ENCODE measurements around the gene TEX28.
"Not testable (repeated sequence)": the region's sequence is repeated elsewhere in the genome, so short reads cannot be mapped to it uniquely, and the experiment has no call there.

TEX28 gene

DNA sequence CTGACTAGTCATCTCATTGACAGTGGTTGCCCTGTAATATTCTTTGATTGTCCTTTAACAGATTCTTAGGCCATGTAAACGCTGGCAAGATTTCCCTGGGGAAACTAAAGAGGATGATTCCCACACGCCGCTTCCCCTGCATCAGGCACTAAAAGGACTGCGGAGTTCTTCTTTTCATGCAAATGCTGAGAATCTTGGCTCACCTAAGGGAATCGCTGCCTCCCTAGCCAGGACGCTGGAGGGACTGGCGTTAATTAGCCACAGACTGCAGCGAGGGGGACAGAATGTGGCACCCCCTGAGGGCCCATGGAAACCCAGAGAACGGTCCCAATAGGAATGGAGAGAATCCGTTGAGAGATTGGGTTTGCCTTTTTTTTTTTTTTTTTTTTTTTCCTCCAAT, 8.5 kb downstream of the TEX28 start:
- H3K9ac ChIP-seq (ENCODE audit: low read depth, low read length); H3K4me1 ChIP-seq (ENCODE audit: control insufficient read depth, insufficient read depth, low read length); H3K4me2 ChIP-seq (ENCODE audit: low read length); H3K27me3 ChIP-seq (ENCODE audit: control insufficient read depth, insufficient read depth, low read length); H3K9me3 ChIP-seq (replicated peaks; ENCODE audit: low read length); H3K4me3 ChIP-seq (ENCODE audit: low read length); H3K36me3 ChIP-seq (ENCODE audit: insufficient read depth, low read length): not testable (repeated sequence)

DNA sequence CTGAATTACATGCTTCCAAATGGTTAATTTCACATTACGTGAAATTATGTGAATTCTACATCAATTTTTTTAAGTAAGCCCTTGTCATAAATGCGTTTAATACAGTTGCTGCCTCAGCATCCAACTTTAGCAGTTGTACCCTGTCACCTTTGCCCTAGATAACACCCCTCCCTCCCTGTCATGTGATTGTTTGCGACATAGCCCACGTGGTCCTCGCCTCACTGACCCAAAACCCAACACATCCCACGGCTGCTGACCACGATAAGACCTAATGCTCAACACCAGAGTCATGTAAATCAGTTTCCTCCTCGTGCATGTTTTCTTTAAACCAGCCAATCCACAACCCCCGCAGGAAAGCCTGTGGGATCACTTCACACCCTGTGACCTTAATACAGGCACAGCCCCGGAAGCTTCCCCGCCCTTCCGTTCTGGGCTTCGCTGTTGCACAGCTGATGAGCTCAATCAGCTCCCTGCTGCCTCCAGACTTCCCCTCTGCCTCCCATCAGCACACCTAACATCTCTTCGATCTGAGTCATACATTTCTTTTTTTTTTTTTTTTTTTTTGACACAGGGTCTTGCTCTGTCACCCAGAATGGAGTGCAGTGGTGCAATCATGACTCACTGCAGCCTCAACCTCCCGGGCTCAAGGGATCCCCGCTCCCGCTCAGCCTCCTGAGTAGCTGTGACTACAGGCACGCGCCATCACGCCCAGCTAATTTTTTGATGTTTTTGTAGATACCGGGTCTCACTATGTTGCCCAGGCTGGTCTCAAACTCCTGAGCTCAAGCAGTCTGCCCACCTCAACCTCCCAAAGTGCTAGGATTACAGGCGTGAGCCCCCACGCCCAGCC, 10.2 kb downstream of the TEX28 start:
- H3K9me3 ChIP-seq (replicated peaks; ENCODE audit: low read length); H3K4me1 ChIP-seq (ENCODE audit: control insufficient read depth, insufficient read depth, low read length); H3K4me3 ChIP-seq (ENCODE audit: low read length); H3K9ac ChIP-seq (ENCODE audit: low read depth, low read length); H3K4me2 ChIP-seq (ENCODE audit: low read length); H3K27me3 ChIP-seq (ENCODE audit: control insufficient read depth, insufficient read depth, low read length); H3K36me3 ChIP-seq (ENCODE audit: insufficient read depth, low read length): not testable (repeated sequence)

GRCh38 chrX:154269245-154269644, 25.7 kb downstream of the TEX28 start:
- H3K9me3 ChIP-seq (replicated peaks; ENCODE audit: low read length); H3K27me3 ChIP-seq (ENCODE audit: control insufficient read depth, insufficient read depth, low read length); H3K4me1 ChIP-seq (ENCODE audit: control insufficient read depth, insufficient read depth, low read length); H3K4me3 ChIP-seq (ENCODE audit: low read length); H3K9ac ChIP-seq (ENCODE audit: low read depth, low read length); H3K4me2 ChIP-seq (ENCODE audit: low read length); H3K36me3 ChIP-seq (ENCODE audit: insufficient read depth, low read length): not testable (repeated sequence)

GRCh38 chrX:154263072-154263471, 31.9 kb downstream of the TEX28 start:
- H3K4me3 ChIP-seq (ENCODE audit: low read length); H3K9ac ChIP-seq (ENCODE audit: low read depth, low read length); H3K36me3 ChIP-seq (ENCODE audit: insufficient read depth, low read length); H3K9me3 ChIP-seq (replicated peaks; ENCODE audit: low read length); H3K4me1 ChIP-seq (ENCODE audit: control insufficient read depth, insufficient read depth, low read length); H3K27me3 ChIP-seq (ENCODE audit: control insufficient read depth, insufficient read depth, low read length); H3K4me2 ChIP-seq (ENCODE audit: low read length): not testable (repeated sequence)

GRCh38 chrX:154258711-154259110, 36.2 kb downstream of the TEX28 start:
- H3K4me3 ChIP-seq (ENCODE audit: low read length); H3K9me3 ChIP-seq (replicated peaks; ENCODE audit: low read length); H3K4me1 ChIP-seq (ENCODE audit: control insufficient read depth, insufficient read depth, low read length); H3K9ac ChIP-seq (ENCODE audit: low read depth, low read length); H3K36me3 ChIP-seq (ENCODE audit: insufficient read depth, low read length); H3K4me2 ChIP-seq (ENCODE audit: low read length); H3K27me3 ChIP-seq (ENCODE audit: control insufficient read depth, insufficient read depth, low read length): not testable (repeated sequence)

DNA sequence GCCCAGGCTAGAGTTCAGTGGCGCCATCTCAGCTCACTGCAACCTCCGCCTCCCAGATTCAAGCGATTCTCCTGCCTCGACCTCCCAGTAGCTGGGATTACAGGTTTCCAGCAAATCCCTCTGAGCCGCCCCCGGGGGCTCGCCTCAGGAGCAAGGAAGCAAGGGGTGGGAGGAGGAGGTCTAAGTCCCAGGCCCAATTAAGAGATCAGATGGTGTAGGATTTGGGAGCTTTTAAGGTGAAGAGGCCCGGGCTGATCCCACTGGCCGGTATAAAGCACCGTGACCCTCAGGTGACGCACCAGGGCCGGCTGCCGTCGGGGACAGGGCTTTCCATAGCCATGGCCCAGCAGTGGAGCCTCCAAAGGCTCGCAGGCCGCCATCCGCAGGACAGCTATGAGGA, 37.6 kb downstream of the TEX28 start, which contains the start of gene OPN1MW3:
Gene OPN1MW3, plus strand, starts transcription at position 301 of the 400 bp plus-strand sequence. Its CDS starts 38 bp downstream, at position 339.
- H3K4me1 ChIP-seq (ENCODE audit: control insufficient read depth, insufficient read depth, low read length); H3K27me3 ChIP-seq (ENCODE audit: control insufficient read depth, insufficient read depth, low read length); H3K4me3 ChIP-seq (ENCODE audit: low read length); H3K9ac ChIP-seq (ENCODE audit: low read depth, low read length); H3K36me3 ChIP-seq (ENCODE audit: insufficient read depth, low read length); H3K9me3 ChIP-seq (replicated peaks; ENCODE audit: low read length); H3K4me2 ChIP-seq (ENCODE audit: low read length): not testable (repeated sequence)

- not testable (repeated sequence) for H3K4me3 ChIP-seq (ENCODE audit: low read length); H3K9me3 ChIP-seq (replicated peaks; ENCODE audit: low read length)
Measured at GRCh38 chrX:154248076-154248475, 46.8 kb downstream of the TEX28 start.

DNA sequence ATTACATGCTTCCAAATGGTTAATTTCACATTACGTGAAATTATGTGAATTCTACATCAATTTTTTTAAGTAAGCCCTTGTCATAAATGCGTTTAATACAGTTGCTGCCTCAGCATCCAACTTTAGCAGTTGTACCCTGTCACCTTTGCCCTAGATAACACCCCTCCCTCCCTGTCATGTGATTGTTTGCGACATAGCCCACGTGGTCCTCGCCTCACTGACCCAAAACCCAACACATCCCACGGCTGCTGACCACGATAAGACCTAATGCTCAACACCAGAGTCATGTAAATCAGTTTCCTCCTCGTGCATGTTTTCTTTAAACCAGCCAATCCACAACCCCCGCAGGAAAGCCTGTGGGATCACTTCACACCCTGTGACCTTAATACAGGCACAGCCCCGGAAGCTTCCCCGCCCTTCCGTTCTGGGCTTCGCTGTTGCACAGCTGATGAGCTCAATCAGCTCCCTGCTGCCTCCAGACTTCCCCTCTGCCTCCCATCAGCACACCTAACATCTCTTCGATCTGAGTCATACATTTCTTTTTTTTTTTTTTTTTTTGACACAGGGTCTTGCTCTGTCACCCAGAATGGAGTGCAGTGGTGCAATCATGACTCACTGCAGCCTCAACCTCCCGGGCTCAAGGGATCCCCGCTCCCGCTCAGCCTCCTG, 47.4 kb downstream of the TEX28 start:
- not testable (repeated sequence) for H3K4me2 ChIP-seq (ENCODE audit: low read length); H3K36me3 ChIP-seq (ENCODE audit: insufficient read depth, low read length); H3K9ac ChIP-seq (ENCODE audit: low read depth, low read length); H3K4me1 ChIP-seq (ENCODE audit: control insufficient read depth, insufficient read depth, low read length); H3K9me3 ChIP-seq (replicated peaks; ENCODE audit: low read length); H3K4me3 ChIP-seq (ENCODE audit: low read length); H3K27me3 ChIP-seq (ENCODE audit: control insufficient read depth, insufficient read depth, low read length)

More at GRCh38 chrX:154248076-154248475, 46.8 kb downstream of the TEX28 start:
- not testable (repeated sequence) for H3K9ac ChIP-seq (ENCODE audit: low read depth, low read length); H3K27me3 ChIP-seq (ENCODE audit: control insufficient read depth, insufficient read depth, low read length); H3K4me1 ChIP-seq (ENCODE audit: control insufficient read depth, insufficient read depth, low read length); H3K36me3 ChIP-seq (ENCODE audit: insufficient read depth, low read length); H3K4me2 ChIP-seq (ENCODE audit: low read length)

DNA sequence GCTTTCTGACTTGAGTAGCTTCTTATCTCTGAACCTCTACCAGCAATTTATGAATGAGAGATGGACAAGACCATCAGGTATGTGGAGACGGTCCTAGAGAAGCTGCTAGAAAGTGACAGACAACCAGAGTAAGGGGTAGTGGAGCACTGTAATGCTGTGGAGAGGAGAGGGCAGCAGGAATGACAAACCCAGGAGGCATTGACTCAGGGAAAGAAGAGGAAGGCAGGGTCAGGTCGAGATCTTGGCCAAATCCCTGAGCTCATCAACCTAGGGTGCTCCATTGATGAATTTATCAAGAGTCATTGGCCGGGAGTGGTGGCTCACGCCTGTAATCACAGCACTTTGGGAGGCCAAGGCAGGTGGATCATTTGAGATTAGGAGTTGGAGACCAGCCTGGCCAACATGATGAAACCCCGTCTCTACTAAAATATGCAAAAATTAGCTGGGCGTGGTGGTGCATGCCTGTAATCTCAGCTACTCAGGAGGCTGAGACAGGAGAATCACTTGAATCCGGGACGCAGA, 54.9 kb downstream of the TEX28 start:
- not testable (repeated sequence) for H3K9me3 ChIP-seq (replicated peaks; ENCODE audit: low read length); H3K4me1 ChIP-seq (ENCODE audit: control insufficient read depth, insufficient read depth, low read length); H3K4me3 ChIP-seq (ENCODE audit: low read length); H3K4me2 ChIP-seq (ENCODE audit: low read length); H3K27me3 ChIP-seq (ENCODE audit: control insufficient read depth, insufficient read depth, low read length); H3K9ac ChIP-seq (ENCODE audit: low read depth, low read length); H3K36me3 ChIP-seq (ENCODE audit: insufficient read depth, low read length)

DNA sequence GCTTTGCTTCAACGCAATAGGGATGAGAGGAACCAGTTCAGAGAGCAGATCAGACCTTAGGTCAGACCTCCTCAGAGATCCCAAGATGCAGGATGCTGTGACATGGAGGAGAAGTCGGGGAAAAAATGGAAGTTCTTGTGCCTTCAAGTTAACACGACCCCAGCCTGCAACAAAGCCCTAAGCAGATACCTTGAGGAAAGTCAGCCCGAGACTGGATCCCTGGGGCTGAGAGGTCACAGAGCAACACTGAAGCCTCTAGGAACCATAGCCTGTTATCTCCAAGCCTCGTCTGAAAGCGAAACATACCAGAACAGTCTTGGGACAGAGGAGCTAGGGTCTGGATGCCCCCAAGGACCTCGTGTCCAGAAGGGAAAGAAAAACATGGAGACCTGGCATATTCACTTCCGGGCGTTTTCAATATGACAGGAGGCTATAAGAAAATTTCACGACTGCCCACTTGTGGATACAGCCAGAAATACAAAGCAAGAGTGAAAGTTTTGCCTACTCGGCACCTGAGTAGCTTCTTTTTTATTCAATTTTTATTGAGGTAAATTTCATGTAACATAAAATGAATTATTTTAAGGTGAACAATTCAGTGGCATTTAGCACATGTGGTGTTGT, 55.9 kb downstream of the TEX28 start:
- H3K9me3 ChIP-seq (replicated peaks; ENCODE audit: low read length); H3K4me3 ChIP-seq (ENCODE audit: low read length); H3K9ac ChIP-seq (ENCODE audit: low read depth, low read length); H3K36me3 ChIP-seq (ENCODE audit: insufficient read depth, low read length); H3K4me2 ChIP-seq (ENCODE audit: low read length); H3K4me1 ChIP-seq (ENCODE audit: control insufficient read depth, insufficient read depth, low read length); H3K27me3 ChIP-seq (ENCODE audit: control insufficient read depth, insufficient read depth, low read length): not testable (repeated sequence)

GRCh38 chrX:154233620-154234019, 61.3 kb downstream of the TEX28 start:
- H3K36me3 ChIP-seq (ENCODE audit: insufficient read depth, low read length); H3K4me2 ChIP-seq (ENCODE audit: low read length); H3K9me3 ChIP-seq (replicated peaks; ENCODE audit: low read length); H3K4me3 ChIP-seq (ENCODE audit: low read length); H3K4me1 ChIP-seq (ENCODE audit: control insufficient read depth, insufficient read depth, low read length); H3K9ac ChIP-seq (ENCODE audit: low read depth, low read length); H3K27me3 ChIP-seq (ENCODE audit: control insufficient read depth, insufficient read depth, low read length): not testable (repeated sequence)
